Naive thymus-derived CD8-positive, alpha-beta T cell (primary cell): ENCODE data around the gene GAL3ST2. TPM values are rescaled to one million over a fixed set of nuclear protein-coding genes. Genes with fewer than 3 reads are reported as not detected.
A peak's percentile ranks its signal among the peaks of the same experiment; 100 is the strongest.

ENCODE experiments used
- ATAC-seq, 2 donors: fragments of 150-1000 bp; cut with Tn5 transposase in 1 of 2; sonication (Bioruptor Pico), chemical (Tn5 transposase) in 1 of 2; 1 replicate in 1 of 2; 2 replicates in 1 of 2; pipeline ENCODE4 v1.10.0; 2021; ENCODE audit warnings: mild to moderate bottlenecking in 2 of 2, moderate library complexity in 2 of 2
- POLR2A ChIA-PET: fragments of 350-600 bp; sonication (Branson Sonifier 250); formaldehyde crosslinking; loops from one replicate; lab custom pipeline; 2021; ENCODE audit warnings: antibody characterized with exemption; lab: Charles Lee
- DNase-seq, 10 donors: peaks; one replicate each; pipeline versions ENCODE4 v3.0.0 to v3.0.0-alpha.2; 2020 to 2022
- H3K27ac Mint-ChIP-seq, 10 donors: one replicate each; pipeline ENCODE4 v1.8.0; 2020 to 2022; ENCODE audit warnings: mild to moderate bottlenecking in 10 of 10, mixed read lengths in 10 of 10, moderate library complexity in 4 of 10, inconsistent platforms in 1 of 10
- H3K27me3 Mint-ChIP-seq, 5 donors: one replicate each; pipeline ENCODE4 v1.8.0; 2021 to 2022; ENCODE audit warnings: mixed read lengths in 5 of 5
- H3K36me3 Mint-ChIP-seq, 3 donors: one replicate each; pipeline ENCODE4 v1.8.0; 2020 to 2022; ENCODE audit warnings: mixed read lengths in 3 of 3, mild to moderate bottlenecking in 2 of 3, inconsistent platforms in 1 of 3
- H3K4me1 Mint-ChIP-seq, 4 donors: one replicate each; pipeline ENCODE4 v1.8.0; 2021 to 2022; ENCODE audit warnings: mixed read lengths in 4 of 4
- H3K4me3 Mint-ChIP-seq, 10 donors: one replicate each; pipeline ENCODE4 v1.8.0; 2020 to 2022; ENCODE audit warnings: mild to moderate bottlenecking in 10 of 10, mixed read lengths in 10 of 10, moderate library complexity in 6 of 10, inconsistent platforms in 1 of 10
- H3K9me3 Mint-ChIP-seq, 9 donors: one replicate each; pipeline ENCODE4 v1.8.0; 2020 to 2022; ENCODE audit warnings: mixed read lengths in 9 of 9, mild to moderate bottlenecking in 3 of 9, inconsistent platforms in 1 of 9, moderate library complexity in 1 of 9
- polyA plus RNA-seq, 3 donors: library from polyadenylated mRNA; unstranded; fragments of 300-500 nt; fragmentation: Illumina TruSeq; gene quantifications; one replicate each; pipeline ENCODE4 v1.2.3, GENCODE V29; 2021
- total RNA-seq, 8 experiments: library from RNA in 2 of 8; stranded (reverse) in 2 of 8; gene quantifications; one replicate each; pipeline ENCODE4 v1.2.3 and lab custom pipeline; 2021 to 2026

GAL3ST2 gene
- total and polyA plus RNA-seq, 5 experiments from 2014 or later, result not detected

GRCh38 chr2:241852981-241853631 is 76.5 kb downstream of the GAL3ST2 start:
- H3K9me3 Mint-ChIP-seq, result no peaks in the 10 kb centered on the region
- peaks cover 0 to 5% (median 3%) of the 10 kb centered on the region in 4 donors for H3K4me1 Mint-ChIP-seq
- H3K27ac Mint-ChIP-seq, result peak overlapping the region in 1 of 10 donors; percentile 22
- DNase-seq, result peak in 1 of 10 donors; percentile 11
- no peak for ATAC-seq
- H3K27me3 Mint-ChIP-seq, result no peaks in the 10 kb centered on the region
- POLR2A ChIA-PET, result no interaction called here
- no peak overlapping the region for H3K4me3 Mint-ChIP-seq
- H3K36me3 Mint-ChIP-seq, result no peaks in the 10 kb centered on the region

Other genes with a start within 250 kb of the GAL3ST2 start
- not detected for gene BOK, start 218.1 kb upstream of the GAL3ST2 start, total RNA-seq
- under 1 TPM in 1 of 3 donors, not detected in 2; 0.53 TPM for gene BOK, start 218.1 kb upstream of the GAL3ST2 start, polyA plus RNA-seq
- 10 to 100 TPM; 28.4 to 31.8 TPM for gene THAP4, start 139.7 kb upstream of the GAL3ST2 start, total RNA-seq
- 10 to 100 TPM; 29.6 to 58.4 (median 38.9) TPM for gene THAP4, start 139.7 kb upstream of the GAL3ST2 start, polyA plus RNA-seq
- gene ATG4B, start 139.1 kb upstream of the GAL3ST2 start, total RNA-seq, result 100 to 1,000 TPM; 103 to 104 TPM
- 10 to 100 TPM; 45.8 to 60.1 (median 46.5) TPM for gene ATG4B, start 139.1 kb upstream of the GAL3ST2 start, polyA plus RNA-seq
- 10 to 100 TPM; 19.8 to 21.2 TPM for gene DTYMK, start 90.0 kb upstream of the GAL3ST2 start, total RNA-seq
- gene DTYMK, start 90.0 kb upstream of the GAL3ST2 start, polyA plus RNA-seq, result 10 to 100 TPM; 36.3 to 40.7 (median 38.6) TPM
- 10 to 100 TPM; 73.1 to 80.8 TPM for gene ING5, start 74.8 kb upstream of the GAL3ST2 start, total RNA-seq
- gene ING5, start 74.8 kb upstream of the GAL3ST2 start, polyA plus RNA-seq, result 10 to 100 TPM; 16.4 to 23.5 (median 17.4) TPM
- gene D2HGDH, start 42.2 kb upstream of the GAL3ST2 start, total RNA-seq, result 10 to 100 TPM; 47.6 to 51.6 TPM
- 1 to 10 TPM; 1.5 to 6.8 (median 2.7) TPM for gene D2HGDH, start 42.2 kb upstream of the GAL3ST2 start, polyA plus RNA-seq
- not detected for gene NEU4, start 32.4 kb downstream of the GAL3ST2 start, total RNA-seq
- gene NEU4, start 32.4 kb downstream of the GAL3ST2 start, polyA plus RNA-seq, result not detected
- gene PDCD1, start 82.1 kb downstream of the GAL3ST2 start, total RNA-seq, result under 1 TPM; 0.23 to 0.47 TPM
- gene PDCD1, start 82.1 kb downstream of the GAL3ST2 start, polyA plus RNA-seq, result 1 to 10 TPM in 1 of 3 donors, under 1 TPM in 2; 0.15 to 6.0 (median 0.60) TPM
- gene RTP5, start 92.9 kb downstream of the GAL3ST2 start, total RNA-seq, result not detected
- gene RTP5, start 92.9 kb downstream of the GAL3ST2 start, polyA plus RNA-seq, result not detected